Measurements from ENCODE around the gene MYO1E. TPM values are rescaled to one million over a fixed set of nuclear protein-coding genes. Genes with fewer than 3 reads are reported as not detected.

The MYO1E gene
- total and polyA plus RNA-seq, 2 of the 4 experiments (the other 2 are of a cell fraction), result 13.4 to 37.3 TPM

GRCh38 chr15:59300618-59301139, 72.0 kb downstream of the MYO1E start:
- H2AFZ ChIP-seq (replicated peaks; ENCODE audit: low read length, poor library complexity), result peak overlapping the region; percentile 71
- no peak overlapping the region for H3K23ac ChIP-seq (ENCODE audit: low read depth, low read length)
- H3K4me2 ChIP-seq (ENCODE audit: low read depth, low read length), result peak overlapping the region; percentile 53
- intact Hi-C loops (cut with micrococcal nuclease) (no loop called here), dilution Hi-C loops (cut with HindIII; ENCODE audit: low sequenced_read_pairs, unreplicated experiment) (no loop called here), in situ Hi-C loops (cut with MboI; ENCODE audit: low sequenced_read_pairs) (no loop called here)
- no CpG with 5 or more reads among the region's 6 CpGs for WGBS, 2 experiments (ENCODE audit: extremely low coverage in 2 of 2, insufficient read length in 1 of 2)
- peak overlapping the region; percentile 67; the same call in 1 of the 2 replicates for H3K4ac ChIP-seq (ENCODE audit: low read depth, low read length)
- no TSS peak for BruUV-seq (replicated peaks)
- H3K56ac ChIP-seq (ENCODE audit: extremely low read depth, insufficient read depth, low read length), result peak overlapping the region; percentile 69; the same call in 1 of the 2 replicates
- H3K9me3 ChIP-seq (ENCODE audit: control insufficient read depth, insufficient read depth, low read length), result no peaks in the 10 kb centered on the region
- H3K27ac ChIP-seq (ENCODE audit: insufficient read depth, low read length), result 0 out of 2 replicates have a peak overlapping the region, but pooled peaks have one; percentile 0
- peak overlapping the region; percentile 8; the same call in 1 of the 2 replicates for H3K18ac ChIP-seq (ENCODE audit: low read depth, low read length)
- no peak overlapping the region for H4K91ac ChIP-seq (ENCODE audit: insufficient read depth, low read depth, low read length)
- H4K8ac ChIP-seq (ENCODE audit: low read depth in 2 of 2, low read length in 2 of 2), result peak overlapping the region in 1 of 2 experiments; percentile 29; a peak in 1 of 4 replicates
- peaks cover 2% of the 10 kb centered on the region; the same call in 1 of the 2 replicates for H4K20me1 ChIP-seq (ENCODE audit: insufficient read depth, low read length)
- 0 out of 3 replicates have a peak overlapping the region, but pooled peaks have one; percentile 38 for H2BK15ac ChIP-seq (ENCODE audit: low read depth, low read length)
- H3K9ac ChIP-seq (ENCODE audit: low read depth, low read length), result no peak overlapping the region
- no peak for TF ChIP-seq USF2 (IDR thresholded peaks at IDR 0.05; ENCODE audit: low read depth, low read length)
- no peak for TF ChIP-seq POLR2A (IDR thresholded peaks at IDR 0.05; ENCODE audit: low read depth, low read length)
- no peak for TF ChIP-seq RAD21 (IDR thresholded peaks at IDR 0.05; ENCODE audit: low read length)
- no peak for TF ChIP-seq CHD1 (IDR thresholded peaks at IDR 0.05; ENCODE audit: low read depth, low read length)
- TF ChIP-seq RCOR1 (IDR thresholded peaks at IDR 0.05; ENCODE audit: insufficient replicate concordance, low read length), result no peak
- TF ChIP-seq MAZ (IDR thresholded peaks at IDR 0.05; ENCODE audit: borderline replicate concordance, low read depth, low read length), result no peak
- no peak for TF ChIP-seq BHLHE40 (IDR thresholded peaks at IDR 0.05; ENCODE audit: low read depth, low read length)
- TF ChIP-seq ELK1 (IDR thresholded peaks at IDR 0.05; ENCODE audit: borderline replicate concordance, low read depth, low read length), result no peak
- ChIA-PET CTCF (interaction anchor here (0.6 kb wide), 1 partner anchor 14 kb away, joined by 3 read pairs; no protein-coding TSS in a partner anchor), POLR2A (ENCODE audit: unreplicated experiment) (interaction anchor here (0.7 kb wide), 1 partner anchor 25 kb away, joined by 4 read pairs; no protein-coding TSS in a partner anchor)
- H3K4me3 ChIP-seq (ENCODE audit: insufficient read depth, low read depth, low read length), result no peak overlapping the region
- peaks cover 33% of the 10 kb centered on the region for H3K9me1 ChIP-seq (ENCODE audit: insufficient read depth, low read length)
- peaks cover 20% of the 10 kb centered on the region for H3K4me1 ChIP-seq (ENCODE audit: control insufficient read depth, insufficient read depth, low read length)
- ATAC-seq (ENCODE audit: low read depth) (no peak), DNase-seq (no peak)
- no peaks in the 10 kb centered on the region for H3K36me3 ChIP-seq (ENCODE audit: control insufficient read depth, insufficient read depth, low read length)
- H2AK9ac ChIP-seq (replicated peaks; ENCODE audit: low read depth, low read length, poor library complexity), result no peak overlapping the region
- no peak overlapping the region; the same call in 1 of the 2 replicates for H4K5ac ChIP-seq (ENCODE audit: low read depth, low read length)
- H2BK20ac ChIP-seq (ENCODE audit: low read depth, low read length), result peak overlapping the region; percentile 34; the same call in 1 of the 2 replicates
- H3K79me1 ChIP-seq (ENCODE audit: low read depth in 1 of 2, low read length in 2 of 2), result peaks cover 28 to 72% of the 10 kb centered on the region in 2 experiments
- peak overlapping the region; percentile 74 for H2BK5ac ChIP-seq (ENCODE audit: low read depth, low read length, poor library complexity, severe bottlenecking)
- H3K14ac ChIP-seq (replicated peaks; ENCODE audit: low read depth, low read length), result 0 out of 2 replicates have a peak overlapping the region, but pooled peaks have one; percentile 43
- no peaks in the 10 kb centered on the region for H3K27me3 ChIP-seq (ENCODE audit: control insufficient read depth, insufficient read depth, low read length)
- peak overlapping the region; percentile 77; the same call in 1 of the 2 replicates for H2BK120ac ChIP-seq (ENCODE audit: low read depth, low read length)
- peak overlapping the region; percentile 94; the same call in 1 of the 2 replicates for H2AK5ac ChIP-seq (ENCODE audit: low read depth, low read length)

Data from IMR-90 (cell line).